Activated CD4-positive, CD25-positive, alpha-beta regulatory T cell (primary cell): ENCODE data around the gene C1QC.
"Not testable (repeated sequence)": the region's sequence is repeated elsewhere in the genome, so short reads cannot be mapped to it uniquely, and the experiment has no call there.

Experiments
- DNase-seq, 4 experiments: peaks; one replicate each; lab custom pipeline; 2025; lab: John Stamatoyannopoulos, UW

C1QC gene

DNA sequence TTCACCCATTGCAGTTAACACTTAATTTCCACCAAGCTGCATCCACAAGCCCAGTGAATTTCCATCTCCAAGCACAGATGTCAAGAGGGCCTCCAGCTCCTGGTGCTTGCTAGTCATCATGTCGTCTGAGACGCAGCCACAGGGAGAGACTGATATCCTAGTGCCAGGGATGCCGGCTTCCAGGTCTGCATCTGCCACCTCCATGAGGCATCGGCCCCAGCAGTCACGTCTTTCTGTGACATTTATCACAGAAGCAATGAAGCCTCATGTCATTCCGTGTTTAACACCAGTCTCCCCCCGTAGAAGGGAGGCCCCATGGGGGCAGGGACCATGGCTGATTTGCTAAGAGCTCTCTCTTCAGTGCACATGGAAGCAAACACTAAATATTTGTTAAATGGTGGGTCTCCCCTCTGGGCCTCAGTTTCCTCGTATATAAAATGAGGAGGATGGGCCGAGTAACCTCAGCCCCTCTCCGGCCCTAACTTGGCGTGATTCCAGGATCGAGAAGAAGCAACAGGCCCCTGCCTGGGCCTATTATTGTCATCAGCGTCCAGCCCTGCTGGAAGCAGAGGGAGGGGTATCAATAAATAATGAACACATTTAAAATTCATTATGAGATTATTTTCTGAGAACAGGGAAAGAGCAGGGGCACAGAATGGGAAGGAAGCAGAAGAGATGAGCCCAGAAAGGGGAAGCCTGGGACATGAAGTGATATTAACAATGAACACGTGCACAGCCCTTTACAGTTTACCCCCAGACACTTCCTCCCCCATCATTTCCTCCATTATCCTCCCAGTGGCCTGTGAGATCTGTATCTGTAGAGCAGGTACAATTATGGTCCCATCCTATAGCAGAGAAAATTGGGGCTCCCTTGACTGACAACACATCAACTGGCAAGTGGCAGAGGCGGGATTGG lies 8.8 kb downstream of the C1QC start:
- DNase-seq, result no peak

DNA sequence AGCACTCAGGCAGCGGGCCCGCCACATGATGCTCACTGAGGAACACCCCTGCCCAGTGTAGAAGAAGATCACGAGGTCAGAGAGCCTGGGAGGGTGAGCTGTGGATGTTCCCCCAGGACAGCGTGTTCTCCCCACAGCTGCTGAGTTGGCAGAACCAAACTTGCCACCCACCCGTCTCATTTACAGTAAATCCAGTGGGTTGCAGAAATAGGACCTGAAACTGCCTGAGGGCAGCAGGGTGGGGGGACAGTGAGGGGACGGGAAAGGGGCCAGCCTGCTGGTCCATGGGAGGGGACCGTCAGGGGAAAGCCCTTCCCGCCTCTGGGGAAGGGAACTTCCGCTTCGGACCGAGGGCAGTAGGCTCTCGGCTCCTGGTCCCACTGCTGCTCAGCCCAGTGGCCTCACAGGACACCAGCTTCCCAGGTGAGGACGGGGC lies 9.5 kb downstream of the C1QC start, which contains the start of gene C1QB:
TSS of gene C1QB (plus strand) at position 356 of the 436 bp plus-strand sequence. CDS start 6,227 bp downstream, outside the sequence.
- DNase-seq, result no peak

DNA sequence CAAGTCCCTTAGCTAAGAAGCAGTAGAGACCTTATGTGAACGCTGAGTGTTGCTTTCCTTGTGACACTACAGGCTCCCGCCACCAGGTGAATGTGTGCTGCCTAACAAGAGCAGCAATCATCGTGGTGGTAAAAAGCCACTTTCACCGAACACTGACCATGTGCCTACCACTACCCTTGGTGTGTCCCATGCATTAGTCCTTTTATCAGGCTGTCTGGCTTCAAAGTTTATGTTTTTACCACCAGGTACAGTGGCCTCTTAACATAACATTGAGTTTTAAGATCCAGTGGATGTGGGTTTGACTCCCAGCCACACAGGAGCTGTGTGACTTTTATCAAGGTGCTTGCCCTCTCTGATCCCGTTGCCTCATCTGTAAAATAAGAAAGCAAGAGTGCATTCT lies 11.3 kb downstream of the C1QC start:
- DNase-seq, result no peak

DNA sequence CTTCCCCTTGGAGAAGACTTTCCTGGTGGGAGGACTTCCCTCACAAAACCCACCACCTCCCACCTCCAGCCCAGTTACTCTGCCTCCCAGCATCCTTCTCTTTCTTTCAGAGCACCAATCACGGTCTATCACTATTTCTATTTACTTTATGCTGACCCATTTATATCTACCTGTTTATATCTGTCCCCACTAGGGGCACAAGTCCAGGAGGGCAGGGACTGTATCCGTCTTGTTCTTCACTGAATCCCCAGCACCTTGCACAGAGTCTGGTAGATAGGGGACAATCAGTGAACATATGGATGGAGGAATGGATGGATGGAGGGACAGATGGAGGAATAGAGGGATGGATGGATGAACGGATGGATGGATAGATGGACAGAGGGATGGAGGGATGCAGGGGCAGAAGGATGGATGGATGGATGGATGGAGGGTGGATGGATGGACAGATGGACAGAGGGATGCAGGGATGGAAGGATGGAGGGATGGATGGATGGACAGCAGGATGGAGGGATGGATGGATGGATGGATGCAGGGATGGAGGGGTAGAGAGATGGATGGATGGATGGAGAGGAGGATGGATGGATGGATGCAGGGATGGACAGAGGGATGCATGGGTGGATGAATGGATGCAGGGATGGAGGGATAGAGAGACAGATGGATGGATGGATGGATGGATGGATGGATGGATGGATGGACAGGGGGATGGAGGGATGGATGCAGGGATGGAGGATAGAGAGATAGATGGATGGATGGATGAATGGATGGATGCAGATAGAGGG lies 15.1 kb downstream of the C1QC start:
- DNase-seq, result no peak

DNA sequence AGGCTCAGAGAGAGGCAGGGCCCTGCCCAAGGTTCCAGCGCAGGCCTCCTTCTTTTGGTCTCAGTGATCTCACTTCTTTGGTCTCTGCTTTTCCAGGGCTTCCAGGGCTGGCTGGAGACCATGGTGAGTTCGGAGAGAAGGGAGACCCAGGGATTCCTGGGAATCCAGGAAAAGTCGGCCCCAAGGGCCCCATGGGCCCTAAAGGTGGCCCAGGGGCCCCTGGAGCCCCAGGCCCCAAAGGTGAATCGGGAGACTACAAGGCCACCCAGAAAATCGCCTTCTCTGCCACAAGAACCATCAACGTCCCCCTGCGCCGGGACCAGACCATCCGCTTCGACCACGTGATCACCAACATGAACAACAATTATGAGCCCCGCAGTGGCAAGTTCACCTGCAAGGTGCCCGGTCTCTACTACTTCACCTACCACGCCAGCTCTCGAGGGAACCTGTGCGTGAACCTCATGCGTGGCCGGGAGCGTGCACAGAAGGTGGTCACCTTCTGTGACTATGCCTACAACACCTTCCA lies 17.3 kb downstream of the C1QC start:
- no peak for DNase-seq

DNA sequence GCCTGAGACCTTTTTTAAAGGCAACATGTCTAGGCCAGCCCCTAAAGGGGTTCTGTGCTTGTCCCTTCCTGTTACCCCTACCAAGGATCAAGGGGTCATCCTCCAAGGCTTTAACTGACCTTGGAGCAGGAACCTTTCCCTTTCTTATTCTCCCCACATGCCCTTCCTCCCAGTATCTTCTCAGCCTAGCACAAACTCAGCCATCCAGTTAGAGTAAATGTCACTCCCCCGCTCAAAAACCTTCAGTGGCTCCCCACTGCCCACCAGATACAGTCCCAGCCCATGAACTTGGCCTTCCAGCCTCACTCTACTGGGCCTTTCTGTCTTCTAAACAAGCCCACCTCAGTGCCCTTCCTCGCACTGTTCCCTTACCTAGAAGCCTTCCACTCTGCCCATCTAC lies 18.4 kb downstream of the C1QC start:
- no peak for DNase-seq

DNA sequence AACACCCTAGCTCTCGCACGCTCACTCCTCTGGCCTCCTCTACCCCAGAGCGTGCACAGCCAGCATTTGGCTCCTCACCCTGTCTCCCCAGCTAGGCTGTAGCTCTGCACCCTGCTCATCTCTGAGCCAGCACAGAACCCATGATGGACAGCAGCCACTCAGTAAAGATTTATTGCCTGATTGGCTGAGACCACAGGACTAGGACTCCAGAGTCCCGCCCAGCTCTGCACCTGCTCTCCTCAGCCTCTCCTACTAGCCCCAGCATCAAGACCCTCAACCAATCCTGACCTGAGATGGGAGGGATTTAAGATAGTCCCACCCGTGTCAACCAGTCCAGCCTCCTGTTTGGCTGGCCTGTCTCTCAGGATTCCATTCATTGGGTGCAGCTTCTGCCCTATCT lies 18.9 kb downstream of the C1QC start:
- no peak for DNase-seq

DNA sequence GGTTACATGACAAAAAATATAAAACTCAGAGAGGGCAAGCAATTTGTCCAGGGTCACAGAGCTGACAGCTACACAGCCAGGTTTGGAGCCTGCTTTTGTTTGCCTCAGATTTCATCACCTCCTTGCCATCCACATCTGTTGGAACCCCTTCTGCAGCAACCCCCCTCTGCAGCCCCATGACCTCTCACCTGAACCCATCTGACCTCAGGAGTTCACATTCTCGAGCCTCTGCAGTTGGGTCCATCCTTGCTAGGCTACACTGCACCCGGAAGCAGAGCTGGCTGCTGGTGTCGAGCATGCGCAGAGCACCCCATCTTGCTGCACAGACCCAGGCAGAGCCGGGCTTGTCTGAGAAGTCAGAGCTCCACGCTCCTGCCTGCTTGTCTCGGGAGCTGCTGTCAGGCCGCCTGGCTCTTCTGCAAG lies 19.6 kb downstream of the C1QC start:
- no peak for DNase-seq

DNA sequence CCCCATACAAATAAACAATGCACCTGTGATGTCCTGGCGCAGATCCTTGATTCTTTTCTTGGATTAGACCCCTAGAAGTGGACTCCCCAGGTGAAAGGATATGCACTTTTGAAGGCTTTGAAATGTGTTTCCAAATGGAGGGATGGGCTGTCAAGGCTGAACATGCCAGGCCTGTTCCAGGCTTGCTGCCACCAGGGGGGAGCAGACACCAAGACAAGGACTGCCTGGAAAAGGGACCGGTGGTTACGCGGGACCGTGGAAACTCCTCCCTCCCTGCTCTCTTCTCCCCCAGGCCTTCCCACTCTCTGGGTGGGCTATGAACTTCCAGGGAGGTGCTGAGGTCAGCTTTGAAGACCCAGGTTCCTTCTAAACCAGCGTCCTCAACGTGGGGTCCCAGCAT lies 22.3 kb downstream of the C1QC start:
- DNase-seq, result no peak

DNA sequence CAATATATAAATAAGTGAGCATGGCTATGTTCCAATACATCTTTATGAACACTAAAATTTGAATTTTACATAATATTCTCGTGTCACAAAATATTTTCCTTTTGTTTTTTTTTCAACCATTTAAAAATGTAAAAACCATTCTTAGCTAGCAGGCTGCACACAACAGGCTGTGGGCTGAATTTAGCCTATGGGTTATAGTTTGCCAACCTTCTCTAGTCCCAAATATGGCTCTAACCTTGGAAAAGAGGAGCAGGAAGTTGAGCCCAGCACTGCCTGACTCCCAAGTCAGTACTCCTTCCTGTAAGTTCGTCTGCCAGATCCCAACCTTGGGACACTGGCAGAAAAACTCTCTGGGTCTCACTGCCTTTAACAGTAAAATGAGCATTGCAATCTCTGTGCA lies 23.0 kb downstream of the C1QC start:
- no peak for DNase-seq

DNA sequence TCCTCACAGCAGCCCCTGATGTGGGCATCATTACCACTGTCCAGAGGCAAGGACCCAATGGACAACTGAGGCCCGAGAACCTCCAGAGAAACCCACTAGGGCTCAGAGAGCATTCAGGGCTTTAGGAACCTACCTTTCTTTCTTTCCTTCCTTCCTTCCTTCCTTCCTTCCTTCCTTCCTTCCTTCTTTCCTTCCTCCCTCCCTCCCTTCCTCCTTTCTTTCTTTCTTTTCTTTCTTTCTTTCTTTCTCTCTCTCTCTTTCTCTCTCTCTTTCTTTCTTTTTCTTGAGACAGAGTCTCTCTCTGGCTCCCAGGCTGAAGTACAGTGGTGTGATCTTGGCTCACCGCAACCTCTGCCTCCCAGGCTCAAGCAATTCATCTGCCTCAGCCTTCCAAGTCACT lies 25.4 kb downstream of the C1QC start:
- DNase-seq, result not testable (repeated sequence)

DNA sequence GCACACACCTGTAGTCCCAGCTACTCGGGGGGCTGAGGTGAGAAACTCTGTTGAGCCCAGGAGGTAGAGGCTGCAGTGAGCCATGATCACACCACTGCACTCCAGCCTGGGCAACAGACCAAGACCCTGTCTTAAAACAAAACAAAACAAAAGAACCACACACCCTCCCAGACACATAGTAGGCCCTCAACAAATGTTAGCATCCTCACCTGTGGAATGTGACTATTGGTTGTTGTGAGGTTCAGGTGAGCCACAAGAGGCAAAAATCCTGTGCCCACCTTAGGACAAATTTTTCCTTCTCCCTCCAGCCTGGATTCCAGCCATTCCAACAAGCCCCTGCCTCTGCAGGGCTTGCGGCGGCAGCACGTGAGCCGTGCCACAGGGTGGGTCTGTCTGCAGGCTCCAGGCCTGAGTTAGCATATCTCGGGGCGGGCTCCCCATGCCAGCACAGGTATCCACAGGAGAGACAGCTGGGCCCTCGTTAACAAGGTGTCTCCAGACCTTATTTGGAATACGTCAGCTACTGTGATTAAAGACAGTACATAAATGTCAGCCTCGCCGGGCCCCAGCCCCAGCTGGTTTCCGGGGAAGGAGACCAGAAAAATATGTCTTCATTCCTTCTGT lies 27.0 kb downstream of the C1QC start:
- DNase-seq, result no peak

DNA sequence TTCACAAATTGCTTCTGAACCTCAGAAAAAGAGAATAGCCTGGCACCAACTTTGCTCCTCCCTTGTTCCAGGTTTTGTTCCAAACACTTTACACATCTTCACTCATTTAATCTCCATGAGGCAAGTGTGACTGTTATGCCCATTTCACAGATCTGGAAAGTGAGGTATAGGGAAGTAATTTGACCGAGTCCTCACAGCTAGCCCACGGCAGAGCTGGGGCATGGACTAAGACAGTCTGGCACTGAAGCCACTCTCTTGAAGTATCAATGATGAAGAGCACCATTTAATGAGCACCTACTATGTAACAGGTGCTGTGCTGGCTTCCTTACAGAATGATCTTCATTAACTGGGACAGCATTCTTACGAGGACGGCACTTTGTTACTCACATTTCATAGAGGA lies 28.6 kb downstream of the C1QC start:
- DNase-seq, result no peak

DNA sequence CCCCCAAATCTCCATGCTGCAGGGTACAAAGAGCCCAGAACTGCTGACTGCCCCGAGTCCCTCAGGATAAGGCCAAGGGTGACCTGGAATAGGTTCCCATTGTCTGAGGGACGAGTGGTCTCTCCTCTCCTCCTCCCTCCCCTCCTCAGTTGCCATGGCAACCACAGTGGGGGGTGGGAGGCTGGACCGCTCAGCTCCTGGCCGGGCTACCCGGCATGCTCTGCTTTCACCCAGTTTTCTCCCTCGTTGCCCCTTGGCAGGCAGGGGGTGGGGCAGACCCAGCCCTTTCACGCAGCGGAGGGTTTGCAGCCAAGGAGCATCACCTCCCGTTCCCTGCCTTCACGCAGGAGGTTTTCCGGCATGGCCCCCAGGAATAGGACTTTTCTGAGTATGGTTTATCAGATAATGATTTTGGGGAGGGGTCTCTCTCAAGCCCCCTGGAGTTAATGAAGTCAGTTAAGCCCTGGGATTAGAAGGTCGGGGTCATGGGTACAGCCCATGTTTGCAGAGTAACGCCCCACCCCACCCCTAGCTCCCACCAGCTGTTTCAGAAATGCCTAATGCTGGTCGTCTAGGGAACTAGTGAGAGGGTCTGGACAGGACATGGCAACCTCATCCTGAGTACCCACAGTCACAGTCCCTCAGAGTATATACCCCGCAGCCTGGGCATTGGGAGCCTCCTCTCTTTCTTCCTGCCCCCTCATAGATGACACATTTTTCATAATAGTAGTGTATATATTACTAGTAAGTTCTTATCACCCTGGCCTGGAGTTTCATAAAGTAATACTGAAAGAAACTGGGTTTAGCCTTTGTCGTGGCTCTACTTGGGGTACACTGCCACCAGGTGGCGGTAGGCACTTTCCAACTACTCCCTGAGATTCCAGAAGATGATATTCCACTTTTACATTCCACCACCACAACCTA lies 30.3 kb downstream of the C1QC start:
- DNase-seq, result no peak

DNA sequence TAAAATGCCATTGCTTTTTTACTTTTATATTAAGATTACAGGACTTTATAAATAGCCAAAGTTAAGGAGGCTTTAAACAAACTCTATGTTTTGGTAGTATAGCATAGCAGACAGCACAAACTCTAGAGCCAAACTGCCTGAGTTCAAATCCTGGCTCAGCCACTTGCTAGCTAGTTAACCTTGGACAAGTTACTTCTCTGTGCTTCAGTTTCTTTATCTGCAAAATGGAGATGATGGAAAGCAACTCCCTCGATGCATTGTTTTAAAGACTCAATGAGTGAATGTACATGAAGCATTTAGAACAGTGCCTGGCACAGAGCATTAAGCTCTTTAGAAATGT lies 30.9 kb downstream of the C1QC start:
- DNase-seq, result no peak

DNA sequence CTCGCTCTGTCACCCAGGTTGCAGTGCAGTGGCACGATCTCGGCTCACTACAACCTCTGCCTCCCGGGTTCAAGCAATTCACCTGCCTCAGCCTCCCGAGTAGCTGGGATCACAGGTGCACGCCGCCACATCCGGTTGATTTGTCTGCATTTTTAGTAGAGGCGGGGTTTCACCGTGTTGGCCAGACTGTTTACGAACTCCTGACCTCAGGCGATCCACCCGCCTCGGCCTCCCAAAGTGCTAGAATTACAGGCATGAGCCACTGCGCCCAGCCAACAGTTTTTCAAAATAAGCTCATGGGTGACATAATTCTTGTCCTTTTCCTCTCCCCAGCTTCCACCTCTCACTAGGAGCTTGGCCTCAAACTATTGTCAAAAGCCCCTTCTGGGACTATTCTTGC lies 32.7 kb downstream of the C1QC start:
- not testable (repeated sequence) for DNase-seq

DNA sequence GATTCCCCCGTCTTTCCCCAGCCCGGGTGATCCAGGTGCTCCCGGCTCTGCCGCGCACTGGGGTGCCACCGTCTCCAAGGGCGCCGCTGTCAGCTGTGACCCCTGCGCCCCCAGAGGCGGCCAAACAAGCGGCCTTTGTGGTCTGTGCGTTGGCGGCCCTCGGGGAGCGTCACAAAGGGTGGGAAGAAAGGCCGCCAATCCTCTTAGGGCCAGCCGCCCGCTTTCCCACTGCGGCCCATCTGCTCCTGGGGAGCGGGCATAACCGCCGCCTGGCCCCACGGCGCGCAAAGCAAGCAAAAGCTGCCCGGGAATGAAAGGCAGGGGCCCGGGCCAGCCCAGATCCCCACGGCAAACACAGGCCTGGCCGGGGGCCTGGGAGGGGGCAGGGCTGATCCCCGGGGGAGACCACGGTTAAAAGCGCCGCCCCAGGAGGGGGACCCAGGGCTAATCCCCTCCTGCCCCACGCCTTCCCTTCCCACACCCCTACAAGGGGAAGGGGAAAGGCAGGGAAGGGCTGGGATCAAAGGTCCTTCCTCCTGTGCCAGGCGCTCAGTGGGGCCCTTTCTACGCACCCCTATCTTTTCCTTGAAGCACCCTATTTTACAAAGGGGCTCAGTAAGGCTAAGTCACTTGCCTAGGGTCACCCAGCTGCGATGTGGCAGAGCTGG lies 33.6 kb downstream of the C1QC start:
- no peak for DNase-seq

DNA sequence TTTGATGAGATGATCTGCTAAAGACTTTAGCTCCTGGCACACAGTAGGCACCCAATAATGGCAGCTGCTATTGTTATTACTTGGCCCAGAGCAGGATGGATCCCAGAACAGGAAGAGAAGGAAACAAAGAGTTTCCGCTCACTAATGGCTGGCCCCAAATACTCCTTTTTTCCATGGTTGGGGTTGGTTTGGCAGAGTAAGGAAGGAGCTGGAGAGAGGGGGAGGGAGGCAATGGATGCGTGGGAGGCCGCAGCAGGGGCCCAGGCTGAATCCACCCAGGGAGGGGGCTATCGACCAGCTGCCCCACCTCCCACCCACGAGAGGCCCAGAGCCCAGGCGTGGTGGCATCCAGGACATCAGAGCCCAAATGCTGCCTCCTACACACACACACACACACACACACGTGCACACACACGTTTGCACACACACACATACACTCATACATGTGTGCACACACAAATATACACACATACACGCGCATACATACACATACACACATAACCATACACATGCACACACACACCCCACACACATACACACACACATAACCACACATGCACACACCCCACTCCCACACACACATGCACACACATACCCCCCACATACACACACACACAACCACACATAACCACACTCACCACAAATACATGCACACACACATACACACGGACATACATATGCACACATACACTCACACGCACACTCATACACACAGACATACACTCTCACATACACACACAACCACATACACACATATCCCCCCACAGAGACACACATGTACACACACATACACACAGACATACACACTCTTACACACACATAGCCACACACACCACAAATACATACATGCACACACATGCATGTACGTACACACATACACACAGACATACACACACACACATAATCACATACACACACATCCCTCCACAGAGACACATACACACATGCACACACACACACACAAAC lies 34.8 kb downstream of the C1QC start:
- no peak for DNase-seq

DNA sequence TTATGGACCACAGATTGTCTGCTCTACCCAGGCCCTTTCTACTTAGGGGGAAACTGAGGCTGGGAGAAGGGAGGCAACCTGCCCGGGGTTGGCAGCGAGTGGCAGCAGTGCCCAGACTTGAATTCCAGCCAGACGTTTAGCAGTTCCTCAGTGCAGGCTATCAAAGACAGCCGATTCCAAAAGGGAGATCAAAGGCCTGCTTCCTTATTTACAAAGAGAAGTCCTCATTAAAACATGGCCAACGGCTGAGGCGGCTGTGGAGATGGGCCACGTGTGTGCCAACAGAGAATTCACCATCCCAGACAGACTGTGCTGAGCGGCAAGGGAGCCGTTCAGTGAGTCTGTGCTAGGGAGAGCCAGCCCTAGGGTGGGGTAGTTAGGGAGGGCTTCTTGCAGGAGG lies 37.3 kb downstream of the C1QC start:
- DNase-seq, result no peak
